OCI-LY1 (cell line): Measurements from ENCODE around the gene HOXC5.

ENCODE experiments used
- H2AFZ ChIP-seq: fragments of 200-600 bp; sonication (generic), shearing (Covaris generic); 2 replicates; pipeline ENCODE4 v1.6.0; 2014; ENCODE audit warnings: antibody characterized with exemption, mild to moderate bottlenecking, low read length
- H3F3A ChIP-seq: fragments of 200-600 bp; sonication (generic), shearing (Covaris generic); 2 replicates; pipeline ENCODE4 v1.6.0; 2014; ENCODE audit warnings: mild to moderate bottlenecking, antibody characterized with exemption, low read length, moderate library complexity; ENCODE audit not compliant: insufficient read depth
- H3K27ac ChIP-seq: fragments of 200-600 bp; sonication (generic); 2 replicates; pipeline ENCODE4 v1.5.1; 2014; ENCODE audit warnings: low read length, mixed run types, mild to moderate bottlenecking, low read depth; ENCODE audit not compliant: poor library complexity, severe bottlenecking
- H3K27me3 ChIP-seq: fragments of 200-600 bp; sonication (generic); 2 replicates; pipeline ENCODE4 v1.6.0; 2014; ENCODE audit warnings: antibody characterized with exemption, mild to moderate bottlenecking, low read length, moderate library complexity; ENCODE audit not compliant: insufficient read depth
- H3K36me3 ChIP-seq: fragments of 200-600 bp; sonication (generic); 2 replicates; pipeline ENCODE4 v1.6.1; 2014; ENCODE audit warnings: mild to moderate bottlenecking, antibody characterized with exemption, low read length, moderate library complexity, mixed read lengths; ENCODE audit not compliant: insufficient read depth
- H3K4me1 ChIP-seq: fragments of 200-600 bp; sonication (generic); 2 replicates; pipeline ENCODE4 v1.5.1; 2014; ENCODE audit warnings: mild to moderate bottlenecking, low read length, moderate library complexity; ENCODE audit not compliant: insufficient read depth, severe bottlenecking
- H3K4me2 ChIP-seq: fragments of 200-600 bp; sonication (generic), shearing (Covaris generic); 2 replicates; pipeline ENCODE4 v1.6.1; 2014; ENCODE audit warnings: low read length
- H3K4me3 ChIP-seq: fragments of 200-600 bp; sonication (generic); 2 replicates; pipeline ENCODE4 v1.5.1; 2014; ENCODE audit warnings: low read length, low read depth, mild to moderate bottlenecking, mixed read lengths; ENCODE audit not compliant: poor library complexity, severe bottlenecking
- H3K79me2 ChIP-seq: fragments of 200-600 bp; shearing (Covaris generic); 2 replicates; pipeline ENCODE4 v1.6.1; 2016; ENCODE audit warnings: mixed run types, low read length, mixed read lengths; ENCODE audit not compliant: insufficient read depth
- H3K9ac ChIP-seq: fragments of 200-600 bp; sonication (generic), shearing (Covaris generic); 2 replicates; pipeline ENCODE4 v1.6.1; 2014; ENCODE audit warnings: mild to moderate bottlenecking, low read length, mixed read lengths
- H3K9me2 ChIP-seq: fragments of 200-600 bp; sonication (generic), shearing (Covaris generic); 2 replicates; pipeline ENCODE4 v1.6.1; 2014; ENCODE audit warnings: low read depth, mild to moderate bottlenecking, low read length, mixed read lengths
- H3K9me3 ChIP-seq: fragments of 200-600 bp; shearing (Covaris generic); 2 replicates; pipeline ENCODE4 v1.6.1; 2014; ENCODE audit warnings: low read length, mixed read lengths
- H4K20me1 ChIP-seq: fragments of 200-600 bp; sonication (generic), shearing (Covaris generic); 2 replicates; pipeline ENCODE4 v1.6.0; 2016; ENCODE audit warnings: mild to moderate bottlenecking, low read length; ENCODE audit not compliant: insufficient read depth
- CTCF ChIP-seq: fragments of 200-600 bp; sonication (generic), shearing (Covaris generic); IDR thresholded peaks from 2 replicates; pipeline ENCODE4 v1.5.1; 2017; ENCODE audit warnings: mild to moderate bottlenecking, antibody characterized with exemption, low read length, moderate library complexity, mixed read lengths
- EZH2 ChIP-seq: fragments of 200-600 bp; sonication (generic), shearing (Covaris generic); IDR thresholded peaks from 2 replicates; pipeline ENCODE4 v1.8.0; 2017; ENCODE audit warnings: borderline replicate concordance, mixed run types, mild to moderate bottlenecking, antibody characterized with exemption, low read length, moderate library complexity, mixed read lengths

Gene HOXC5

GRCh38 chr12:54060174-54060974, 27.5 kb downstream of the HOXC5 start:
- no peaks in the 10 kb centered on the region for H3F3A ChIP-seq
- peaks cover 2% of the 10 kb centered on the region for H3K4me1 ChIP-seq
- no peak overlapping the region for H3K4me2 ChIP-seq
- H3K9ac ChIP-seq = no peak overlapping the region
- H3K9me2 ChIP-seq = no peaks in the 10 kb centered on the region
- H3K4me3 ChIP-seq = no peak overlapping the region
- H3K36me3 ChIP-seq = no peaks in the 10 kb centered on the region
- no peak for TF ChIP-seq CTCF
- TF ChIP-seq EZH2 = no peak
- no peak overlapping the region for H3K27ac ChIP-seq
- H3K79me2 ChIP-seq = no peaks in the 10 kb centered on the region
- no peak overlapping the region for H2AFZ ChIP-seq
- H4K20me1 ChIP-seq = no peaks in the 10 kb centered on the region
- H3K27me3 ChIP-seq = peaks cover 4% of the 10 kb centered on the region; the same call in 1 of the 2 replicates
- no peaks in the 10 kb centered on the region for H3K9me3 ChIP-seq

- Histone ChIP-seq H4K20me1 (no peaks in the 10 kb centered on the region), H3K27me3 (peaks cover 4% of the 10 kb centered on the region; the same call in 1 of the 2 replicates), H3F3A (no peaks in the 10 kb centered on the region), H3K27ac (no peak overlapping the region), H3K9me2 (no peaks in the 10 kb centered on the region), H3K4me2 (no peak overlapping the region), H3K4me3 (no peak overlapping the region), H3K36me3 (no peaks in the 10 kb centered on the region), H3K79me2 (no peaks in the 10 kb centered on the region), H3K9ac (no peak overlapping the region), H2AFZ (no peak overlapping the region), H3K4me1 (no peaks in the 10 kb centered on the region), H3K9me3 (no peaks in the 10 kb centered on the region)
- no peak for TF ChIP-seq CTCF
- no peak for TF ChIP-seq EZH2
Observed at GRCh38 chr12:54060975-54061778, 28.3 kb downstream of the HOXC5 start.

DNA sequence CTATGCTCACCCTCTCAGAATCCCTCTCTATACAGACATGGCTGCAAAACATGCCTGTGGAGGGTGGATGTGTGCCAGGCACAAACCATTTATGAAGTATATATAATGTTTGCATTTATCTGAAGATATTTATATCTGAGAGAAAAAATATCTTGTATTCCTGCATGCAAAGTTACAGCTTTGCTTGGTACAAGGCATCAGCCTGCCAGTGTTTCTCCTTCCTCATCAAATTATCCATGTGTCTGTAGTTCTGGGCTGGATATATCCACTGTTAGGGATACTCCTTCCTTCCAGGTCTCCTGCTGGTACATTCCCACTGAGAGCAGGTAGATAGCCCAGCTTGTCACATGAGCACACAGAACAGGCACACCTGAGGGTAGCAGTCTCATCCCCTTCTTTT, 32.8 kb downstream of the HOXC5 start:
- H3K4me1 ChIP-seq = no peaks in the 10 kb centered on the region
- H3K4me2 ChIP-seq = no peak overlapping the region
- H3K9ac ChIP-seq = no peak overlapping the region
- H3K4me3 ChIP-seq = no peak overlapping the region
- no peak overlapping the region for H3K27ac ChIP-seq
- no peaks in the 10 kb centered on the region for H3K36me3 ChIP-seq
- no peaks in the 10 kb centered on the region for H3F3A ChIP-seq
- no peaks in the 10 kb centered on the region for H4K20me1 ChIP-seq
- H3K9me3 ChIP-seq = no peaks in the 10 kb centered on the region
- TF ChIP-seq CTCF (no peak), EZH2 (no peak)
- H3K27me3 ChIP-seq = peaks cover 4% of the 10 kb centered on the region; the same call in 1 of the 2 replicates
- H2AFZ ChIP-seq = no peak overlapping the region
- no peaks in the 10 kb centered on the region for H3K9me2 ChIP-seq
- no peaks in the 10 kb centered on the region for H3K79me2 ChIP-seq
